DMS79 treated with DMSO at 0.1 percent for 48 hours (cell line): ENCODE results near the gene SKIL.

Source experiments
- DNase-seq: peaks from one replicate; lab custom pipeline; 2025; lab: John Stamatoyannopoulos, UW

Gene SKIL

DNA sequence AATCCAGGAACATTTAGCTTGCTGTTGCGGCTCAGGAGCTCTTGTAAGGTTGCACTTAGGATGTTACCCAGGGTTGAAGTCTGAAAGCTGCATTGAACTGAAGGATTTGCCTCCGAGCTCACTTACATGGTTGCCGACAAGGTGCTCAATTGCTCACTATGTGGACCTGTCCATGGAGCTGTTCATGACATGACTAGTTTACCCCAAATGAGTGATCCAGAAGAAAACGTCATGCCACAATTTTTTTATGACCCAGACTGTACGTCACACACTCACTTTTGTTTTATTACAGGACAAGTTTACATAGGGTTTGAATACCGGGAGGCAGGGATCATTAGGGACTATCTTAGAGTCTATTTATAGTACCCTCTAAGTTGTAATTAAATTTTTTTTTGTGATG lies 40.2 kb downstream of the SKIL start:
- no peak for DNase-seq

GRCh38 chr3:170405101-170405500 lies 47.6 kb downstream of the SKIL start:
- DNase-seq: no peak

GRCh38 chr3:170410428-170411029 lies 53.0 kb downstream of the SKIL start:
- peak; percentile 17 for DNase-seq

DNA sequence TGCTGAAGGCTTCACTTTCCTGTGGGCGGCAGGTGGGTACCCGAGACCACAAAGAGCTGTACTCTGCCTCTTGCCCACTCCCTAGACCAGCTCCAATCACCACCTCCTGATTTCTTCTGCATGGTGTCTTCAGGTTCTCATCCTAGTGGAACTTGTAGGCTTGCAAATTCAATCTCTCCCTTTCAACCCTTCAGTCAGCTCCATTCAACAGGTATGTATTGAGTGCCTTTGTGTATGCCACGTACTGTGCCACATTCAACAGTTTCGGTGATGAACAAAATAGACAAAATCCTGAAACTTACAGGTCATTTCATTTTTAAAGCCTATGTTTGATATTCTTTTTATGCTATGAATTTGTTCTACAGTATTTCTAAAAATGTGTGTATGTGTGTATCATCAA lies 55.8 kb downstream of the SKIL start:
- DNase-seq: no peak

DNA sequence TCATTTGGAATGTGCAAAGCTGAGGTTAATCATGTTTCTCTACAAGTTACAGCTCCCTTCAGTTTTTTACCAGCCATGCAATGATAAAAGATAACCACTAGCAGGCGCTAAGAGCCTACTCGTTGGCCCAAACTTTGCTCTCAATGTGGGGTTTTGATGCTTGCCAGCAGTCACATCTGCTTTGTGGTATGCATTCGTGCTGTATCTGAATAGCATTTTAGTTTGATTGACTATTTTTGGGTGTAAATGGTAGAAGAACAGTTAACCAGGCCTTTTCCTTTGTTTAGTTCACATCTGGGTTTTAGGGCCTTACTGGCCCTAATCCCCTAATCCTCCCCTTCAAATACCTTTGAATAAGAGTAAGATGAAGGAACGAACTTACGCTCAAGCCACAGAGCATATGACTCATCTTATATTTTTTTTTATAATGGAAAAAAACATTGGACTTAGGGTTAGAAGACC lies 56.7 kb downstream of the SKIL start:
- peak; percentile 64 for DNase-seq

- no peak for DNase-seq
Observed at GRCh38 chr3:170417090-170417489, 59.6 kb downstream of the SKIL start.

DNA sequence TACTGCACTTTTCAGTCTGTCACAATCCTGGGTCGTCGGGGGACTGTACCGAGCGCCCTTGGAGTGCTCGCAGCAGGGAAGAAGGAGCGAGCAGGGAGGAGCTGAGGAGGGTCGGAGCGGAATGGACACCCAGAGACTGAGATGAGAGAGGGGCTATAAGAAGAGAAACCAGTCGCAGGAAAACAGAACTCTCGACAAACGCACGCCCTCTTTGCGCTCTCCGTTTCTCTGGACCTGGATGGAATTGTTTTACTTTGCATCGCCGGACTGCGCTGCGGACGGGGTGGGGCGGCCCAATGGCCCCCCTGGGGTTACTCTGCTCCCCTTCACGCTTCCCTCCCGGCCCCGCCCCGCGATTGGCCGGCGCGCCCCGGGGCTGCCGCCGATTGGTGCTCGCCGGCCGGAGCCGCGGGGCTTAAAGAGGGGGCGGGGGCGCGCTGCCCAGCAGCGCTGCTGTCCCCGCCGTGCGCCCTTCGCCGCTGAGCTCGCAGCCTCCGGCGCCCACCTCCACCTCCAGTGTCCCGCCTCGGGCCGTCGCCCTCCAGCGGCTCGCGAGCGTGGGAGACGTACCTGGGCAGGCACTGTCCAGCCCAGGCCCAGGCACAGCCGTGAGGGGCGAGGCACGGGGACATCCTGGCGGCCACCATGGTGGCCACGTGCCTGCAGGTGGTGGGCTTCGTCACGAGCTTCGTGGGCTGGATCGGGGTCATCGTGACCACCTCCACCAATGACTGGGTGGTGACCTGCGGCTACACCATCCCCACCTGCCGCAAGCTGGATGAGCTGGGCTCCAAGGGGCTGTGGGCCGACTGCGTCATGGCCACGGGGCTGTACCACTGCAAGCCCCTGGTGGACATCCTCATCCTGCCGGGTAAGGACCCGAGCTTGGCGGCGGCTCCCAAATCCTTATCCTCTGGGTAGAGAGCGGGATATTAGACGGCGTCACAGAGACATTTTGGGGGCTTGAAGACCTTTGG lies 61.2 kb downstream of the SKIL start, which contains the start of gene CLDN11:
CLDN11 (plus strand) TSS at position 447 of the 977 bp plus-strand sequence; CDS start at position 646, 199 bp downstream.
- peak; percentile 74 for DNase-seq

GRCh38 chr3:170419557-170420087 lies 62.1 kb downstream of the SKIL start:
- DNase-seq: no peak

GRCh38 chr3:170420307-170420821 lies 62.8 kb downstream of the SKIL start:
- DNase-seq: no peak

GRCh38 chr3:170421111-170421641 lies 63.7 kb downstream of the SKIL start:
- no peak for DNase-seq

- DNase-seq: no peak
Observed at GRCh38 chr3:170421758-170422157, 64.2 kb downstream of the SKIL start.

DNA sequence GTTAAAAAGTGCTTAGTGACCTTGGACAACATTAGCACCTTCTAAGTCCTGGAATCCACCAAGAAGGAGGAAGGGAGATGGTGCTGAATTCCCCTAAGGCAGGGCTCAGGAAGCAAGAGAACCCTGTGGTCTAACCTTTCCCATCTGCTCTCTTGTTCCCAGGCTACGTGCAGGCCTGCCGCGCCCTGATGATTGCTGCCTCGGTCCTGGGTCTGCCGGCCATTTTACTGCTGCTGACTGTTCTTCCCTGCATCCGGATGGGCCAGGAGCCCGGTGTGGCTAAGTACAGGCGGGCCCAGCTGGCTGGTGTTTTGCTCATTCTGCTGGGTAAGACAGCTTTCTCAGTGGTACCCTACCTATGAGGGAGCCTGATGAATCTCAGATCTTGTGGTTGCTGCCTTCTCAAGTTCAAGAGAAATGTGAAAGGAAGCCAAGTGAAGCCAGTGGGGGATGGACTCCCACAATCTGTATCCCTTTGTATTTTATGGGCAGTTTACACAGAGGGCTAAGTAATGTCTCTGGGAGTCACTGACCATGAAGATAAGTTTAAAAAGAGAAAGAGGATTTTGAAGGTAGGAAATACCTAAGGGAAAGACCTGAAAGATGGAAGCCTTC lies 65.6 kb downstream of the SKIL start:
- no peak for DNase-seq

- no peak for DNase-seq
Observed at GRCh38 chr3:170424879-170425278, 67.4 kb downstream of the SKIL start.

DNA sequence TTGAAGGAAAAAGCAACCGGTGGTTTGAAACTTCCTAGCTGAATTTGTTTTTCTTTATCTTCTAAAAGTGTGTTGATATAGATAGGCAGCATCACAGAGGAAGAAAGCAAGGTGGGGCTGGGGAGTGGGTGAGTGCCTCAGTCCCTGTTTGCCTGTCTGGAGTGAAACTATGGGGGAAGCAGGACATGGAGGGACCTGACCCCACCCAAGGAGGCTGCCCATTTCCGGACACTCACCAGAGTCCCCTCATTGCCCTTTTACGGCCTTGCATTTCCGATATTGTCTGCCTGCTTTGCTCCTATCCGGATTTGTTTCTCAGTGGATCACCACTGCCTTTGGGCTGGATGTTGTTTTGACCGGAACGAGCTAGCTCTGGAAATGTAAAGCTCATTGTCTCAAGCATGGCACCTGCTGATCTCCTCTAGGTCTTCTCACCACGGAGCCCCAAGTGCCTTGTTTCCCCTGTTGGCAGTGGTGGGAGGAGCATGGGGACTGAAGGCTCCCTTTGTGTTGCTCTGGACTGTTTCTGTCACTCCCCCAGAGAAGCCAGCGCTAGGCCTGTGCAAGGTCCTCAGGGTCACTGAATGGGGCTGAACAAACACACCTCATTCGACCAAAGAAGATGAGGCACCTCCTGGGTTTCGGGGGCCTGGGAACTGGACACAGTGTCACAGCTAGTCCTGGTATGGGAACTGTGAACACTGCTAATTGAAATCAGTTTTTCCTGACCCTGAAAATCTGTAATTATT lies 68.2 kb downstream of the SKIL start:
- DNase-seq: no peak

- no peak for DNase-seq
Observed at GRCh38 chr3:170426240-170426797, 68.8 kb downstream of the SKIL start.

- DNase-seq: no peak
Observed at GRCh38 chr3:170428095-170428494, 70.6 kb downstream of the SKIL start.

GRCh38 chr3:170429050-170429449 lies 71.5 kb downstream of the SKIL start:
- DNase-seq: no peak

DNA sequence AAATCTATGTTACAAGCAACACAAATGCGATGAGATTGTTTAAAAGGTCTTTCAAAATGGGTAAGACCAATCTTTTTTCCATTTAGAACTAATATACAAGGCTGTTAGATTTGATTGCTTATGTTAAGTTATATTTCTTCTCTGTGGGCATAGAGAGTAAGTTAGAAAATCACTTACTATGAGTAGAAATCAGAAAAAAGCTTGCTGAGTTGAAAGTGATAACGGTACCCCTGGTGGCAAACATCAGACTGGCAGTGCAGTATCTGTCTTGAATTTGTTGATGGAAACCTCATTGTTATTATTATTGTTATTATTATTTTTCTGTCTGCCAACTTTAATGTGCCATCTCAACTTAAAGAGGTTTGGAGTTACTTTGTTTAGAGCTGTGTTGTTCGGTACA lies 73.5 kb downstream of the SKIL start:
- no peak for DNase-seq

DNA sequence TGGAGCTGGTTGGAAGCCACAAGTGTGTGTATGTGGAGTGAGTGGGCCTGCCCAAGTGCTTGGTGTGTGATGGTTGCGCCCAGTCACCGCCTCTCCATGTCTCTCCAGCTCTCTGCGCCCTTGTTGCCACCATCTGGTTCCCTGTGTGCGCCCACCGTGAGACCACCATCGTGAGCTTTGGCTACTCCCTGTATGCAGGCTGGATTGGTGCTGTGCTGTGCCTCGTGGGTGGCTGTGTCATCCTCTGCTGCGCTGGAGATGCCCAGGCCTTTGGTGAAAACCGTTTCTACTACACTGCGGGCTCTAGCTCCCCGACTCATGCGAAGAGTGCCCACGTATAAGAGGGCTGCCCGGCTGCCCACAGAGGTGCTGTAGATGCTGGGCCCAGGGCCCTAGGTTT lies 74.9 kb downstream of the SKIL start:
- no peak for DNase-seq

GRCh38 chr3:170436697-170437096 lies 79.2 kb downstream of the SKIL start:
- no peak for DNase-seq

- no peak for DNase-seq
Observed at GRCh38 chr3:170437176-170437575, 79.7 kb downstream of the SKIL start.
